Esophagus squamous epithelium (tissue), 5 donors: ENCODE data around the gene ATP2B3. TPM values are rescaled to one million over a fixed set of nuclear protein-coding genes. Genes with fewer than 3 reads are reported as not detected.

ENCODE experiments used
- DNase-seq: peaks from one replicate; lab custom pipeline; 2025; lab: John Stamatoyannopoulos, UW
- H3K27ac ChIP-seq, 4 donors: fragments of 200-600 bp; sonication (generic); one replicate each; pipeline ENCODE4 v1.5.1; 2016 to 2019; ENCODE audit warnings: mild to moderate bottlenecking in 1 of 4
- H3K27me3 ChIP-seq, 4 donors: fragments of 200-600 bp; sonication (generic); 1 replicate in 3 of 4; 2 replicates in 1 of 4; pipeline versions ENCODE4 v1.5.1 to v1.6.0; 2017 to 2021; ENCODE audit warnings: antibody characterized with exemption in 1 of 4
- H3K36me3 ChIP-seq, 3 donors: fragments of 200-600 bp; sonication (generic); one replicate each; pipeline ENCODE4 v1.5.1; 2016 to 2019
- H3K4me1 ChIP-seq, 3 donors: fragments of 200-600 bp; sonication (generic); one replicate each; pipeline ENCODE4 v1.5.1; 2017 to 2019
- H3K4me3 ChIP-seq, 4 donors: fragments of 200-600 bp; sonication (generic); 1 replicate in 3 of 4; 2 replicates in 1 of 4; pipeline ENCODE4 v1.5.1; 2016 to 2019; ENCODE audit warnings: mild to moderate bottlenecking in 2 of 4, moderate library complexity in 1 of 4
- H3K9me3 ChIP-seq, 3 donors: fragments of 200-600 bp; sonication (generic); one replicate each; pipeline ENCODE4 v1.5.1; 2016 to 2019
- POLR2A ChIP-seq, 4 donors: fragments of 450-650 bp; IDR thresholded peaks; one replicate each; pipeline ENCODE4 v1.6.1; 2017; ENCODE audit warnings: antibody characterized with exemption in 4 of 4, mild to moderate bottlenecking in 4 of 4, moderate library complexity in 3 of 4
- WGBS, 2 donors: methylation state at CpG; one replicate each; pipeline ENCODE4 v1.1.5; 2018; 5-methylcytosine and 5-hydroxymethylcytosine counted together
- intact Hi-C: fragments of 100-400 bp; cut with DNase I; formaldehyde crosslinking; loops from one replicate; pipeline ENCODE4 v1.15.0; 2022
- total RNA-seq, 4 donors: library from RNA; depleted of rRNA; stranded (reverse); fragments of >200 nt; gene quantifications; one replicate each; pipeline ENCODE4 v1.1.0, GENCODE V29; 2016
- TF ChIP-seq, protein P1 (sequence below), 6 experiments: fragments of 450-650 bp in 4 of 6; fragments of 200-600 bp in 2 of 6; sonication (generic) in 2 of 6; IDR thresholded peaks; one replicate each; pipeline ENCODE4 v1.5.1; 2016 to 2019; ENCODE audit warnings: antibody characterized with exemption in 6 of 6, mild to moderate bottlenecking in 4 of 6, moderate library complexity in 4 of 6
- donor health status: DM: yes; HTN: yes; CAD: no.

Gene ATP2B3
- total RNA-seq, 4 donors from 2014 or later: not detected

DNA sequence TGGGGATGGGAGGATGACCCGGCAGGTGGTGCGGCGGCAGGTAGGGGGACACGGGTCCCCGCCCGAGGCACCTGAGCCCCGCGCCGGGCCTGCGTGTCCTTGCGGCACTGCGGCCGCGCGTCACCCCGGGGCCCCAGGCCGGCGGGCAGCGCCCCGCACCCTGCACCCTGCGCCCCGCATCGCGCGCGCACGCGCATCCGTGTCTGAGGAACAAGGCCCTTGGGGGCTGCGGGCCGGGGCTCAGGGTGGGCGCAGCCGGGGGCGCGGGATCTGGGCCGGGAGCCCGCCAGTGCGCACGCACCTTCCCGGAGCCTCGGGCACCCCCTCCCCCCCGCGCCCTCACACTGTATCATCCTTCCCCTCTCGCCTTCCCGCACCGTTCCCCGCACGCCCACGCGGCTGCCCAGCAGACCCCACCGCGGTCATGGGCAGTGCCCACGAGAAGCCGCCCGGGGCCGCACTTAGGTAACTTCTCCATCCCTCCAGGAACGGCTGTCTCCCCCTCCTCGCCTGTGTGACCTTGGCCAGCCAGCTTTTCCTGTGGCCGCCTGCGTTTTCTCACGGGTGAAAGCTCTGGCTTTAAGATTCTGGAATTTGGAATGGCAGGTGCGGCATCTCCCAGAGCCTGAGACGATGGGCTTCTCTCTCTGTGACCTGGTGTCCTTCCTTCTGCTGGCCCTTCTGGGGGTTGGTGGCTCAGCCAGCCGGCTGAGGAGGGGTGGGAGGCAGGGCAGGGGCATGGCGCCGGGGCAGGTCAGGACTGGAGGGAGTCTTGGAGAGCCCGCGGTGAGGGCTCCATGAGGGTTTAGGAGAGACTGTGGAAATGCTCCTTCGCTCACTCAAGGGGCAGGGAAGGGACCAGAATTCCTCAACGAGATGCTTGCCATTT is 748 bp downstream of the ATP2B3 start:
- TF ChIP-seq, protein P1, sequence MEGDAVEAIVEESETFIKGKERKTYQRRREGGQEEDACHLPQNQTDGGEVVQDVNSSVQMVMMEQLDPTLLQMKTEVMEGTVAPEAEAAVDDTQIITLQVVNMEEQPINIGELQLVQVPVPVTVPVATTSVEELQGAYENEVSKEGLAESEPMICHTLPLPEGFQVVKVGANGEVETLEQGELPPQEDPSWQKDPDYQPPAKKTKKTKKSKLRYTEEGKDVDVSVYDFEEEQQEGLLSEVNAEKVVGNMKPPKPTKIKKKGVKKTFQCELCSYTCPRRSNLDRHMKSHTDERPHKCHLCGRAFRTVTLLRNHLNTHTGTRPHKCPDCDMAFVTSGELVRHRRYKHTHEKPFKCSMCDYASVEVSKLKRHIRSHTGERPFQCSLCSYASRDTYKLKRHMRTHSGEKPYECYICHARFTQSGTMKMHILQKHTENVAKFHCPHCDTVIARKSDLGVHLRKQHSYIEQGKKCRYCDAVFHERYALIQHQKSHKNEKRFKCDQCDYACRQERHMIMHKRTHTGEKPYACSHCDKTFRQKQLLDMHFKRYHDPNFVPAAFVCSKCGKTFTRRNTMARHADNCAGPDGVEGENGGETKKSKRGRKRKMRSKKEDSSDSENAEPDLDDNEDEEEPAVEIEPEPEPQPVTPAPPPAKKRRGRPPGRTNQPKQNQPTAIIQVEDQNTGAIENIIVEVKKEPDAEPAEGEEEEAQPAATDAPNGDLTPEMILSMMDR (IDR thresholded peaks at IDR 0.05): no peak
- TF ChIP-seq POLR2A (IDR thresholded peaks at IDR 0.05): no peak
- Histone ChIP-seq H3K4me3 (peak overlapping the region in 1 of 4 donors; percentile 4), H3K36me3 (no peaks in the 10 kb centered on the region), H3K27me3 (peaks cover 0 to 76% (median 12%) of the 10 kb centered on the region in 4 donors), H3K9me3 (no peaks in the 10 kb centered on the region), H3K27ac (no peak overlapping the region), H3K4me1 (peaks cover 3 to 28% (median 4%) of the 10 kb centered on the region in 3 donors)
- no peak for DNase-seq
- intact Hi-C loops: no loop called here
- 36% methylated on average over 7 of the region's 70 CpGs; no CpG with 5 or more reads in 1 of the 2 donors for WGBS, 2 donors

DNA sequence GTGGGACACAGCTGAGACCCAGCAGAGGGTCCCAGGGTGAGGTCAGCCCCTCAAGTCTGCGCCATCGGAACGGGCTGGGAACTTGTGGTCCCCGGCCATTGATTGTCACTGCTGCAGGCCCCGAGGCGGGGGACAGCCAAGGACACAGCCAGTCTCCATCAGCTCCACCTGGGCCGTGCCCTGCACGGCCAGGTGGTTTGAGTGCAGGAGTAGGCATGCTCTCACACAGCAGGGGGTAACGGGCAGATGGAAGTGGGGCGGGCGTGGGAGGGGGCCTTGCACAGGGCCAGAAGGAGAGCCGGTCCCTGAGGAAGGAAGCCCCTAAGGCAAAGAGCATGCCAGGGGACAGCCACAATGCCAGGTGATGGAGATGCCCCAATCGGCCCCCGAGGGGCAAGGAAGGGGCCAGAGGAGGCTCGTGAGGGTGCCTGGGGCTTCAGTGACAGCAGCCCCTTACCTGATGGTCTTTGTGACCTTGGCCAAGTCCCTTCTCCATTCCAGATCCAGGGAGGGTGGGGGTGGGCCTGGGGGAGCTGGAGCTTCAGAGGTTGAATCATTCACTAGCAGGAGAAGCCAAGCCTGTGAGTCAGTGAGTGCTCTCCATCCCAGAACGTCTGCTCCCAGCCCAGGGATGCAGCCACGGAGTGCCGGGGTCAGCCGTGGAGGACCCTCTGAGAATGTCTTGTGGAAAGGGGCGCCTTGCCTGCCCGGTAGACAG is 2.3 kb downstream of the ATP2B3 start:
- 12% methylated on average over 3 of the region's 21 CpGs; no CpG with 5 or more reads in 1 of the 2 donors for WGBS, 2 donors
- no peaks in the 10 kb centered on the region for H3K36me3 ChIP-seq
- no peaks in the 10 kb centered on the region for H3K9me3 ChIP-seq
- no peak overlapping the region for H3K4me3 ChIP-seq
- peaks cover 3 to 28% (median 4%) of the 10 kb centered on the region in 3 donors for H3K4me1 ChIP-seq
- peaks cover 0 to 82% (median 12%) of the 10 kb centered on the region in 4 donors for H3K27me3 ChIP-seq
- intact Hi-C loops: no loop called here
- no peak for TF ChIP-seq POLR2A (IDR thresholded peaks at IDR 0.05)
- TF ChIP-seq, protein P1 (IDR thresholded peaks at IDR 0.05): no peak
- no peak overlapping the region for H3K27ac ChIP-seq
- no peak for DNase-seq

DNA sequence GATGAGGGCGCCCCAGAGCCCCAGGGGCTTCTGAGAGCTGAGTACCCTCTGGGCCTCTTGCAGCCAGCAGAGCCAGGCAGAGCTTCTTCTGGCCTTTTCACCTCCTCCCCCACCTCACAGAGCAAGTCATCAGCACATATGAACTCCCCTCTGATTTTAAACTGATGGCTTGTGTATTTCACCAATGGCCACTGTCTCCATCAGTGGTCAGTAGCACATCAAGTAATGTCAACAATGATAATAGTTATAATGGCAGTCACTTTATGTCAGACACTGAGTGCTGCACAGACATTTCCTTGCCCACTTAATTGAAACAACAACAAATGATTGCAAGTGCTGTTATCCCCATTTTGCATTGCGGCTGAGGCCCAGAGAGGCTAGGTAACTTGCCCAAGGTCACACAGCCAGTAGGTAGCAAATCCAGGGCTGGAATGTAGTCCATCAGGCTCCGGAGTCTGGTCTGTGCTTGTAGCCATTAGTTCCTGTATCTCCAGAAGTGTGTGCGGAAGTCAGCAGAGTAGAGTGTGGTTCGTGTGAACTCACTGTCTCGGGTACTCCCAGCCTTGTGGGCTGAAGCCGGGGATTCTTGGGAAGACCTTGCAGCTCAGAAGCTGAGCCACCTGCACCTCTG is 3.0 kb downstream of the ATP2B3 start:
- H3K4me3 ChIP-seq: no peak overlapping the region
- TF ChIP-seq, protein P1 (IDR thresholded peaks at IDR 0.05): no peak
- TF ChIP-seq POLR2A (IDR thresholded peaks at IDR 0.05): no peak
- no peaks in the 10 kb centered on the region for H3K36me3 ChIP-seq
- H3K4me1 ChIP-seq: peaks cover 3 to 28% (median 4%) of the 10 kb centered on the region in 3 donors
- DNase-seq: no peak
- 33 to 92% methylated on average over 2 to 4 of the region's 7 CpGs for WGBS, 2 donors
- peaks cover 0 to 84% (median 12%) of the 10 kb centered on the region in 4 donors for H3K27me3 ChIP-seq
- intact Hi-C loops: no loop called here
- no peaks in the 10 kb centered on the region for H3K9me3 ChIP-seq
- no peak overlapping the region for H3K27ac ChIP-seq

DNA sequence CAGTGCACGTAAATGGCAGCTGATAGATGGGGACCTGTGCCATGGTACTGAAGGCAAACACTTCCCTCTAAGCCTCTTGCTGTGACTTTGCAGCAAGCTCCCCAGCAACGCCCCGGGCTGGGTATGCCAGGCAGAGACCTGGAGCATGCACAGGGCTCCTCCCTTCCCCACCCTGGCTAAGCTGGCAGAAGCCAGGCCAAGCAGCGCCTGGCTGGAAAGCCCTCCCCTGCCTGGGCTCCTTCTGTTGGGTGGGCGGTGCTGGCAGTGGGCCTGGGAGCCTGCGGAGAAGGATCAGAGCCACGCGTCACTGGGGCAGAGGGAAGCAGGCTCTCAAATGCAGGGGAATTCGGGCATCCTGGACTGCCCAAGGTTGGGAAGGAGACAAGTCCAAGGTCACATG is 3.6 kb downstream of the ATP2B3 start:
- Histone ChIP-seq H3K27ac (no peak overlapping the region), H3K27me3 (peaks cover 0 to 86% (median 12%) of the 10 kb centered on the region in 4 donors)
- no peak for TF ChIP-seq POLR2A (IDR thresholded peaks at IDR 0.05)
- TF ChIP-seq, protein P1 (IDR thresholded peaks at IDR 0.05): no peak

More for the DNA sequence above, 3.6 kb downstream of the ATP2B3 start:
- 33% methylated on average over 1 of the region's 9 CpGs; no CpG with 5 or more reads in 1 of the 2 donors for WGBS, 2 donors
- intact Hi-C loops: no loop called here
- no peaks in the 10 kb centered on the region for H3K9me3 ChIP-seq
- H3K4me1 ChIP-seq: peaks cover 3 to 28% (median 4%) of the 10 kb centered on the region in 3 donors
- DNase-seq: no peak
- H3K4me3 ChIP-seq: no peak overlapping the region
- no peaks in the 10 kb centered on the region for H3K36me3 ChIP-seq
